ENCODE data around the gene ARSA. TPM values are rescaled to one million over a fixed set of nuclear protein-coding genes. Genes with fewer than 3 reads are reported as not detected.

The ARSA gene
- total and polyA plus RNA-seq, 2 of the 13 experiments (the other 11 are each of a cell fraction or from before 2014, with no cell fraction given), result 9.0 to 11.5 TPM

GRCh38 chr22:50613291-50613981, 14.5 kb downstream of the ARSA start (continued):
- TF ChIP-seq ARID4A (CRISPR knock-in tag; IDR thresholded peaks at IDR 0.05; ENCODE audit: borderline replicate concordance) (peak; percentile 43; the same call in 1 of the 2 replicates), ZNF3 (CRISPR knock-in tag; IDR thresholded peaks at IDR 0.05) (no peak), TFDP2 (CRISPR knock-in tag; IDR thresholded peaks at IDR 0.05) (0 out of 2 replicates have a peak, but pooled peaks have one; percentile 38), HBP1 (CRISPR knock-in tag; IDR thresholded peaks at IDR 0.05; ENCODE audit: low read depth) (no peak), KMT2A (CRISPR knock-in tag; IDR thresholded peaks at IDR 0.05) (no peak), MBD4 (IDR thresholded peaks at IDR 0.05; ENCODE audit: borderline replicate concordance, low read length) (no peak), BORCS8-MEF2B (CRISPR knock-in tag; IDR thresholded peaks at IDR 0.05) (peak; percentile 67; the same call in 1 of the 2 replicates), PRMT3 (CRISPR knock-in tag; IDR thresholded peaks at IDR 0.05; ENCODE audit: borderline replicate concordance, low read depth) (no peak), ZNF784 (CRISPR knock-in tag; IDR thresholded peaks at IDR 0.05; ENCODE audit: borderline replicate concordance) (0 out of 2 replicates have a peak, but pooled peaks have one; percentile 36), TRIM22 (IDR thresholded peaks at IDR 0.05) (no peak), RNF2 (conservative IDR thresholded peaks at IDR 0.05; ENCODE audit: low read depth) (no peak), ZFX (CRISPR knock-in tag; IDR thresholded peaks at IDR 0.05; ENCODE audit: low read depth) (peak; percentile 81), TBX3 (IDR thresholded peaks at IDR 0.05; ENCODE audit: borderline replicate concordance) (no peak), ARID5B (CRISPR knock-in tag; IDR thresholded peaks at IDR 0.05) (peak; percentile 39; the same call in 1 of the 2 replicates), RARG (CRISPR knock-in tag; IDR thresholded peaks at IDR 0.05; ENCODE audit: low read depth) (no peak)

Measured in HepG2 (cell line).